ENCODE data around the gene GRXCR2. TPM values are rescaled to one million over a fixed set of nuclear protein-coding genes. Genes with fewer than 3 reads are reported as not detected.

GRXCR2 gene
- 0.09 TPM in 1 of 2 replicates, not detected in the other for total RNA-seq (ENCODE audit: low replicate concordance)

GRCh38 chr5:145872914-145873313, at the start of gene GRXCR2:
GRXCR2 (minus strand) TSS chr5:145873014; CDS start chr5:145872968, 46 bp downstream.
- TF ChIP-seq, protein P1, sequence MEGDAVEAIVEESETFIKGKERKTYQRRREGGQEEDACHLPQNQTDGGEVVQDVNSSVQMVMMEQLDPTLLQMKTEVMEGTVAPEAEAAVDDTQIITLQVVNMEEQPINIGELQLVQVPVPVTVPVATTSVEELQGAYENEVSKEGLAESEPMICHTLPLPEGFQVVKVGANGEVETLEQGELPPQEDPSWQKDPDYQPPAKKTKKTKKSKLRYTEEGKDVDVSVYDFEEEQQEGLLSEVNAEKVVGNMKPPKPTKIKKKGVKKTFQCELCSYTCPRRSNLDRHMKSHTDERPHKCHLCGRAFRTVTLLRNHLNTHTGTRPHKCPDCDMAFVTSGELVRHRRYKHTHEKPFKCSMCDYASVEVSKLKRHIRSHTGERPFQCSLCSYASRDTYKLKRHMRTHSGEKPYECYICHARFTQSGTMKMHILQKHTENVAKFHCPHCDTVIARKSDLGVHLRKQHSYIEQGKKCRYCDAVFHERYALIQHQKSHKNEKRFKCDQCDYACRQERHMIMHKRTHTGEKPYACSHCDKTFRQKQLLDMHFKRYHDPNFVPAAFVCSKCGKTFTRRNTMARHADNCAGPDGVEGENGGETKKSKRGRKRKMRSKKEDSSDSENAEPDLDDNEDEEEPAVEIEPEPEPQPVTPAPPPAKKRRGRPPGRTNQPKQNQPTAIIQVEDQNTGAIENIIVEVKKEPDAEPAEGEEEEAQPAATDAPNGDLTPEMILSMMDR (IDR thresholded peaks at IDR 0.05; ENCODE audit: insufficient read depth, low read length): no peak
- H3K4me3 ChIP-seq (ENCODE audit: low read depth, low read length): no peak within 1 kb of the TSS
- DNase-seq (ENCODE audit: low read depth): no peak

GRCh38 chr5:145922059-145922458, 49.2 kb upstream of the GRXCR2 start:
- TF ChIP-seq, protein P1 (IDR thresholded peaks at IDR 0.05; ENCODE audit: insufficient read depth, low read length): no peak

DNA sequence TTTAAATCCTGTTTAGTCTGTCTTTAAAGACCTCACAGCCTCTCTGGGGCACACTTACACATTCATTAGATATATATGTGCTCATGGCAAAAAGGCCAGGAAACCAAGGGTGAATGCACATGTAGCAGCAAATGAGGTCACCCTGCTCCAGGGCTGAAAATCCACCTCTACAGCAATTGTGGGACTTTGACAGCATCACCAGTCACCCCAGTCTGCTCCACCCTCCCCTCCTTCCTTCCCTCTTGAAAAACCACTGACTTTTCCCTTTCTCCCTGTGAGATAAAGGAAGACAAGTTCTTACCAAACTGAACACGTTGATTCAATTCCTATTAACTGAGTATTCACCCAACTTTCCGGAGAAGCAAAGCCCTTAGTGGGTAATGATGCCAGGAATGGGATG, 48.4 kb upstream of the GRXCR2 start:
- no peak overlapping the region for H3K4me3 ChIP-seq (ENCODE audit: low read depth, low read length)
- TF ChIP-seq, protein P1 (IDR thresholded peaks at IDR 0.05; ENCODE audit: insufficient read depth, low read length): no peak
- no peak for DNase-seq (ENCODE audit: low read depth)

More at GRCh38 chr5:145922059-145922458, 49.2 kb upstream of the GRXCR2 start:
- DNase-seq (ENCODE audit: low read depth): no peak
- no peak overlapping the region for H3K4me3 ChIP-seq (ENCODE audit: low read depth, low read length)

GRCh38 chr5:145920542-145921210, 47.9 kb upstream of the GRXCR2 start:
- H3K4me3 ChIP-seq (ENCODE audit: low read depth, low read length): no peak overlapping the region
- TF ChIP-seq, protein P1 (IDR thresholded peaks at IDR 0.05; ENCODE audit: insufficient read depth, low read length): no peak
- no peak for DNase-seq (ENCODE audit: low read depth)

GRCh38 chr5:145919413-145919812, 46.6 kb upstream of the GRXCR2 start:
- no peak overlapping the region for H3K4me3 ChIP-seq (ENCODE audit: low read depth, low read length)
- no peak for DNase-seq (ENCODE audit: low read depth)
- TF ChIP-seq, protein P1 (IDR thresholded peaks at IDR 0.05; ENCODE audit: insufficient read depth, low read length): no peak

GRCh38 chr5:145918397-145918796, 45.6 kb upstream of the GRXCR2 start:
- no peak overlapping the region for H3K4me3 ChIP-seq (ENCODE audit: low read depth, low read length)
- DNase-seq (ENCODE audit: low read depth): no peak
- TF ChIP-seq, protein P1 (IDR thresholded peaks at IDR 0.05; ENCODE audit: insufficient read depth, low read length): no peak
